Activated naive CD8-positive, alpha-beta T cell (primary cell): Measurements from ENCODE around the gene EXOG.

Source experiments
- H3K27ac Mint-ChIP-seq: one replicate; pipeline ENCODE4 v1.8.0; 2021; ENCODE audit warnings: mixed read lengths
- H3K27me3 Mint-ChIP-seq: one replicate; pipeline ENCODE4 v1.8.0; 2021; ENCODE audit warnings: mixed read lengths
- H3K36me3 Mint-ChIP-seq: one replicate; pipeline ENCODE4 v1.8.0; 2021; ENCODE audit warnings: mixed read lengths
- H3K4me1 Mint-ChIP-seq: one replicate; pipeline ENCODE4 v1.8.0; 2021; ENCODE audit warnings: low read depth, mixed read lengths
- H3K4me3 Mint-ChIP-seq: one replicate; pipeline ENCODE4 v1.8.0; 2021; ENCODE audit warnings: mild to moderate bottlenecking, mixed read lengths
- H3K9me3 Mint-ChIP-seq: one replicate; pipeline ENCODE4 v1.8.0; 2021; ENCODE audit warnings: low read depth, mixed read lengths

Gene EXOG

GRCh38 chr3:38480930-38481329 is 15.2 kb upstream of the EXOG start:
- Mint-ChIP-seq H3K4me3 (no peak overlapping the region), H3K27ac (no peak overlapping the region), H3K4me1 (no peaks in the 10 kb centered on the region), H3K27me3 (no peaks in the 10 kb centered on the region), H3K36me3 (peaks cover 14% of the 10 kb centered on the region), H3K9me3 (no peaks in the 10 kb centered on the region)

DNA sequence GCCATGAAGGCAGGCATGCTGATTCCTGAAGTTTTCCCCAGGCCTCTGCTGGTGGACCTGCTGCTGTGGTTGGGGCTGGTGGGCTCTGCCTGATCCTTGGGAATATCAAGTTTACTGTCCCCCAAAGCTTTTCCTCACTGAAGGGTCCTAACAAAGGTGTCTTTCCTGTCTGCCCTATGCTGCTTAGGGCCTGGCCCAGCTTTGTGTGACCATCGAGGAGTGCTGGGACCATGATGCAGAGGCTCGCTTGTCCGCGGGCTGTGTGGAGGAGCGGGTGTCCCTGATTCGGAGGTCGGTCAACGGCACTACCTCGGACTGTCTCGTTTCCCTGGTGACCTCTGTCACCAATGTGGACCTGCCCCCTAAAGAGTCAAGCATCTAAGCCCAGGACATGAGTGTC is 13.2 kb upstream of the EXOG start:
- no peaks in the 10 kb centered on the region for H3K27me3 Mint-ChIP-seq
- no peak overlapping the region for H3K4me3 Mint-ChIP-seq
- peaks cover 14% of the 10 kb centered on the region for H3K36me3 Mint-ChIP-seq
- H3K9me3 Mint-ChIP-seq: no peaks in the 10 kb centered on the region
- no peaks in the 10 kb centered on the region for H3K4me1 Mint-ChIP-seq
- no peak overlapping the region for H3K27ac Mint-ChIP-seq

GRCh38 chr3:38487323-38487722 is 8.8 kb upstream of the EXOG start:
- no peak overlapping the region for H3K4me3 Mint-ChIP-seq
- peaks cover 11% of the 10 kb centered on the region for H3K36me3 Mint-ChIP-seq
- no peaks in the 10 kb centered on the region for H3K9me3 Mint-ChIP-seq
- no peak overlapping the region for H3K27ac Mint-ChIP-seq
- no peaks in the 10 kb centered on the region for H3K4me1 Mint-ChIP-seq
- no peaks in the 10 kb centered on the region for H3K27me3 Mint-ChIP-seq

DNA sequence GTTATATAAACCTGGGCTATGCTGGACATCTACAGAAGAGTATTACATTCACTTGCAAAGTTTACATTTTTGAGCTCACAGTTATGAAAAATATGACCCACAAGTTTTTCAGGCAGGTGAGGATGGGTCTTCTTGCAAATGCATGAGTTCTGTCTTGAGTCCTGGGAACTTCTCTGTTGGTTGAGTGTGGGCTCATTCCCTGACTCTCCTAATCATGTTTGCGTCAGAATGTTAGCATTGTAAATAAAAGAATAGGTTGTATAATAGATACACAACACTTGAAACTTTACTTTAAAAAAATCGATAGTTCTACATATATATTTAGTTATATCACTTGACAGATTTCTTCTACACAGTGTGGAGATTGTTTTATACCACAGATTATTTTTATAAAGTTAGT is 7.2 kb upstream of the EXOG start:
- Mint-ChIP-seq H3K36me3 (peaks cover 3% of the 10 kb centered on the region), H3K9me3 (no peaks in the 10 kb centered on the region), H3K27me3 (no peaks in the 10 kb centered on the region), H3K27ac (no peak overlapping the region), H3K4me3 (no peak overlapping the region), H3K4me1 (no peaks in the 10 kb centered on the region)

DNA sequence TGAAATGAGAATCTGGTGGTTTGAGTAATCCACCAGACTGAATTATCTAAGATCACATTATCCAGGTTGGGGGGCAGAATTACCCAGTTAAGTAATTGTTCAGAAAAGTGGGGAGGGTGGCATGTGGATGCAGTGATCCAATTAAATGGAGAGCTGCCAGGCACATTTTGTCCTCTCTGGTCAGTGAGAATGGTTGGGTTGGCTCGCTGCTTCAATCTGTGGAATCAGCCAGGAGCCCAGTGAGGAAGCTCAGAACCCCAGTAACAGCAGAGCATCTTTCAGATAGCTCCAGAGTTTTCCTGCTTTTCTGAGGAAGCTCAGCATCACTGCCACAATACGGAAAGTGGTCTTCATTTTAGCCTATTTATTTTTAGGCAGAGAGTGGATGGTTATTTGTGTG is 6.4 kb upstream of the EXOG start:
- H3K9me3 Mint-ChIP-seq: no peaks in the 10 kb centered on the region
- H3K4me1 Mint-ChIP-seq: no peaks in the 10 kb centered on the region
- H3K27ac Mint-ChIP-seq: no peak overlapping the region
- H3K4me3 Mint-ChIP-seq: no peak overlapping the region
- no peaks in the 10 kb centered on the region for H3K27me3 Mint-ChIP-seq
- H3K36me3 Mint-ChIP-seq: peaks cover 3% of the 10 kb centered on the region

GRCh38 chr3:38490281-38491030 is 5.7 kb upstream of the EXOG start:
- H3K27ac Mint-ChIP-seq: no peak overlapping the region
- H3K36me3 Mint-ChIP-seq: no peaks in the 10 kb centered on the region
- no peaks in the 10 kb centered on the region for H3K9me3 Mint-ChIP-seq
- H3K4me3 Mint-ChIP-seq: no peak overlapping the region
- no peaks in the 10 kb centered on the region for H3K4me1 Mint-ChIP-seq
- no peaks in the 10 kb centered on the region for H3K27me3 Mint-ChIP-seq

DNA sequence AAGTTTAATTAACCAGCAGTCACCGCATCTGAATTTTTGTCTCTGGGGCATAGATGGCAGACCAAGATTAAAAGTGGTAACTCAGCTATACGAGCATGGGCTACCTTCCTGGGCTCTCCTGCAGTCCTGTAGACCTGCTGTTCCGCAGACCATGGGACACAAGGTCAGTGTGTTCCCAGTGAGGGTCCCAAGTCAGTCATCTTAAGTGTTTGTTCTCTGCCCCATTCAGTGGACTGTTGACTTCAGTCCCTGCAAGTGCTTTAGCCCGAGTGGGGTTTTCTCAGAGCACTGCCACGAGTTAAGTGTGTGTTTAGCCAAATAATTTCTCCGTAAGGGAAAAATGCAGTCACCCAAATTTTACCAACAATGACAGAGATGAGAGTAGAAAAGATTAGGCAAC is 4.9 kb upstream of the EXOG start:
- no peak overlapping the region for H3K27ac Mint-ChIP-seq
- no peaks in the 10 kb centered on the region for H3K9me3 Mint-ChIP-seq
- H3K4me1 Mint-ChIP-seq: peaks cover 4% of the 10 kb centered on the region
- no peak overlapping the region for H3K4me3 Mint-ChIP-seq
- no peaks in the 10 kb centered on the region for H3K36me3 Mint-ChIP-seq
- H3K27me3 Mint-ChIP-seq: no peaks in the 10 kb centered on the region

DNA sequence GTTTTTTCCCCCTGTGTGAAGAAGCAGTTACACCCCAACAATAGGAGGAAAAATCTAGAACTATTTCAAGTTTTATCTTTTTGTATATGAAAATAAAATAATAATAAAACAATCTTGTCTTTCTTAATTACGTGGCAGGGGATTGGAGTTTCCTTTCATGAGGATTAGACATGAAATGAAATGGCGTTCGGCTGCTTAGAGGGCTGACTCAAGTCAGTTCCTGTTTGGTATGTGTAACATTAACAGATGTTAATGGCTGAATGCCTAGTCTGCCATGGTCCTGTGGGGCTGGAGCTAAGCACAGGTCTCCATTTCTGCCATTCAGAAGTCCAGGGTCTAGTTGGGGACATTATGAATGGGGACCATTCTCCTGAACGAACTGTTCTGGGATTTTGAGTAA is 3.1 kb upstream of the EXOG start:
- H3K4me3 Mint-ChIP-seq: no peak overlapping the region
- no peaks in the 10 kb centered on the region for H3K36me3 Mint-ChIP-seq
- peaks cover 10% of the 10 kb centered on the region for H3K4me1 Mint-ChIP-seq
- H3K27ac Mint-ChIP-seq: no peak overlapping the region
- H3K9me3 Mint-ChIP-seq: no peaks in the 10 kb centered on the region
- H3K27me3 Mint-ChIP-seq: no peaks in the 10 kb centered on the region

DNA sequence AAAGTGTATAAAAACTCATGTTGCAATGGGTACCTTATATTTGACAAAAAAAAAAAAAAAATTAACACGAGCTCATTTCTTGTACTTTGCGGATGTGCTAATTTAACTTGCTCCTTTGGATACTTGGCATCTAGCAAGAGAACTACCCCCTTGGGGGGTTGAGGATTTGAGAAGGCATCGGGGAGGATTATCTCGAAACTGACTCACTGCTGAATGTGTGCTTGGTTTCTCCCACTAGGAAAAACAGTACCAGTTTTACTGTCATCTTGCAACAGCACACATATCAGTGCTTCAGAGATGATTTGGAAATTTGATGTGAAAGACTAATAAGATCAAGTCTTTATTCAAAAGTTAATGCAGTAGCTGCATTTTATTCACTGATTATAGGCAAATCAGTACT is 891 bp downstream of the EXOG start:
- Mint-ChIP-seq H3K4me3 (peak overlapping the region; percentile 98), H3K9me3 (no peaks in the 10 kb centered on the region), H3K36me3 (peaks cover 5% of the 10 kb centered on the region), H3K27me3 (no peaks in the 10 kb centered on the region), H3K4me1 (peaks cover 22% of the 10 kb centered on the region), H3K27ac (peak overlapping the region; percentile 92)

DNA sequence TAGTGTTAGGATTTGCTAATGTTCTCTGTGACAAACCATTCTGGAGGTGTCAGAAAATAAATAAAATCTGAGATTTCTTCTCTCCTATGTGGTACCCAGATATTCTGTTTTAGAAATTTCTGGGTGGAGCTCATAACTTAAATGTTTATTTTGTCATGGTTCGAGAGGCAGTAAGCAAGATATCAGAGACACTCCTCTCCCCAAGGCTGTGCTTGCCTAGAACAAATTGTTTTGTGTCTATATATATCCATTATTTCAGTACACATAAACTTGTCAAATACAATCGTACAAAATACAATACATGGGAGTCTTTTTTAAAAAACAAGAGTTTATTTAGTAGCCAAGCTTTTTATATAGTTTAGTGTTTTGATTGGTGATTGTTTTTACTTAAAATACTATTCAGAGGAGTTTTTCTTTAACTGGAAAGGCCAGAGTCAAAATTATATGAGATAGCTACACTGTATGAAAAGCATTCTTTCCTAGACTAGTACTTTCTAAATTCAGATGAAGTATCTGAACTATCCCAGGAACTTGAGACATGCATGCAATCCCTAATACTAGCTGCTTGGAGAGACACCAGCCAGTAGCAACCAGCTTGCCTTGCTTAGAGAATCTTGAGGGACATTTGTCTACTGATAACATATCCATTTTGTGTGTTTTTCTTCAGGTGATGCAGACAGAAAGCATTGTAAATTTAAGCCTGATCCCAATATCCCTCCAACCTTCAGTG is 4.7 kb downstream of the EXOG start:
- Mint-ChIP-seq H3K36me3 (peaks cover 13% of the 10 kb centered on the region), H3K27ac (no peak overlapping the region), H3K27me3 (no peaks in the 10 kb centered on the region), H3K4me1 (peaks cover 20% of the 10 kb centered on the region), H3K9me3 (no peaks in the 10 kb centered on the region), H3K4me3 (no peak overlapping the region)

GRCh38 chr3:38507120-38507519 is 11.0 kb downstream of the EXOG start:
- Mint-ChIP-seq H3K4me3 (no peak overlapping the region), H3K27me3 (no peaks in the 10 kb centered on the region), H3K9me3 (no peaks in the 10 kb centered on the region), H3K4me1 (no peaks in the 10 kb centered on the region), H3K27ac (no peak overlapping the region), H3K36me3 (peaks cover 20% of the 10 kb centered on the region)

- Mint-ChIP-seq H3K4me1 (no peaks in the 10 kb centered on the region), H3K27ac (no peak overlapping the region), H3K27me3 (no peaks in the 10 kb centered on the region), H3K4me3 (no peak overlapping the region), H3K9me3 (no peaks in the 10 kb centered on the region), H3K36me3 (peaks cover 17% of the 10 kb centered on the region)
These were observed 13.6 kb downstream of the EXOG start for GRCh38 chr3:38509732-38510131.

GRCh38 chr3:38510631-38511030 is 14.5 kb downstream of the EXOG start:
- Mint-ChIP-seq H3K27ac (no peak overlapping the region), H3K36me3 (peaks cover 16% of the 10 kb centered on the region)

GRCh38 chr3:38511546-38511945 is 15.4 kb downstream of the EXOG start:
- Mint-ChIP-seq H3K4me1 (no peaks in the 10 kb centered on the region), H3K4me3 (no peak overlapping the region), H3K36me3 (peaks cover 19% of the 10 kb centered on the region), H3K27me3 (no peaks in the 10 kb centered on the region), H3K9me3 (no peaks in the 10 kb centered on the region), H3K27ac (no peak overlapping the region)

More at GRCh38 chr3:38510631-38511030, 14.5 kb downstream of the EXOG start:
- Mint-ChIP-seq H3K4me3 (no peak overlapping the region), H3K9me3 (no peaks in the 10 kb centered on the region), H3K4me1 (no peaks in the 10 kb centered on the region), H3K27me3 (no peaks in the 10 kb centered on the region)

DNA sequence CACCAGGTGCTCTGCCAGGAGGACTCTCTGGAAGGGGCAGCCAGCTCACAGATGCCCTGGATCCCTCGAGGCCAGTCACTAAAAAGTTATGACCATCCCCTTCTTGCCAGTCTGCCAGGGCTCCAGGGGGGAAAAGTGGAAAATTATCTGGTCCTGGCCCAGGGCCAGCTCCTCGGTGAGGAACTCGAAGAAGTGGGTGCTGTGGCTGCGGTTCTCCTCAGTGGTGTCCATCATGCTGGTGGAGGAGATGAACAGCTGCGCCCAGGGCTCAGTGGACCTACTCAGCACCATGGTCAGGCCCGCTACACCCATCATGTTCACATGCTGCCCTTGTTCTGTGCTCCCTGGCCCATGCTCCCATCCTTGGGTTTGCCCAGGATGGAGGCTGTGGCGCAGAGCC is 19.2 kb downstream of the EXOG start:
- peaks cover 22% of the 10 kb centered on the region for H3K4me1 Mint-ChIP-seq
- H3K36me3 Mint-ChIP-seq: peaks cover 12% of the 10 kb centered on the region
- H3K27ac Mint-ChIP-seq: no peak overlapping the region
- H3K27me3 Mint-ChIP-seq: no peaks in the 10 kb centered on the region
- H3K9me3 Mint-ChIP-seq: no peaks in the 10 kb centered on the region
- no peak overlapping the region for H3K4me3 Mint-ChIP-seq

- Mint-ChIP-seq H3K4me3 (no peak overlapping the region), H3K4me1 (peaks cover 33% of the 10 kb centered on the region), H3K9me3 (no peaks in the 10 kb centered on the region), H3K36me3 (peaks cover 9% of the 10 kb centered on the region), H3K27me3 (no peaks in the 10 kb centered on the region), H3K27ac (no peak overlapping the region)
These were observed 20.5 kb downstream of the EXOG start for GRCh38 chr3:38516669-38517068.
